PC-3 (cell line): ENCODE measurements around the gene KCNH8.

ENCODE experiments used
- EZH2 ChIP-seq: fragments of 300-600 bp; sonication (generic); IDR thresholded peaks from one replicate; pipeline ENCODE4 v1.6.1; 2017; ENCODE audit warnings: antibody characterized with exemption, mild to moderate bottlenecking, low read length; ENCODE audit not compliant: unreplicated experiment
- EZH2phosphoT487 ChIP-seq: fragments of 300-600 bp; sonication (generic); IDR thresholded peaks from 2 replicates; pipeline ENCODE4 v1.6.1; 2018; ENCODE audit warnings: mild to moderate bottlenecking, antibody characterized with exemption, low read length, borderline replicate concordance
- TF ChIP-seq, protein P1 (sequence below): fragments of 300-600 bp; sonication (generic); conservative IDR thresholded peaks from 2 replicates; pipeline ENCODE4 v1.5.1; 2017; ENCODE audit warnings: antibody characterized with exemption, low read depth, mild to moderate bottlenecking, low read length

DNA sequence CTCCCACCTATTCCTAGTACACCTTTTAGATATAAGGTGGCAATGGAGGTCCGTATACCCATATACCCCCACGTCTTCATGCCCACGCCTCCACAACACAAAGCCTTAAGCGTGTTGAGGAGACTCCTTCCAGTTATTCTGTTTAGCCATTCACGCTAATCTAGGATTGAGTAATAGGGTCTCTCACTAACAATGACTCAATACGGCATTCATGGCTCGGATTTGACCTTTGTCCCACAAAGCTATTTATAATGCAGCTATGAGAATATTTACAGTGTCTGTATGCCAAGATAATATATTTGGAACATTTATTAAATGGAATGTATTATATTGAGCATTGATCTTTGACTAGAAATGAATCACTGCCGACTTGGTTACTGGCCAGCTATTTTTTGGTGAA, 215.8 kb downstream of the KCNH8 start:
- TF ChIP-seq EZH2, result no peak
- TF ChIP-seq, protein P1, sequence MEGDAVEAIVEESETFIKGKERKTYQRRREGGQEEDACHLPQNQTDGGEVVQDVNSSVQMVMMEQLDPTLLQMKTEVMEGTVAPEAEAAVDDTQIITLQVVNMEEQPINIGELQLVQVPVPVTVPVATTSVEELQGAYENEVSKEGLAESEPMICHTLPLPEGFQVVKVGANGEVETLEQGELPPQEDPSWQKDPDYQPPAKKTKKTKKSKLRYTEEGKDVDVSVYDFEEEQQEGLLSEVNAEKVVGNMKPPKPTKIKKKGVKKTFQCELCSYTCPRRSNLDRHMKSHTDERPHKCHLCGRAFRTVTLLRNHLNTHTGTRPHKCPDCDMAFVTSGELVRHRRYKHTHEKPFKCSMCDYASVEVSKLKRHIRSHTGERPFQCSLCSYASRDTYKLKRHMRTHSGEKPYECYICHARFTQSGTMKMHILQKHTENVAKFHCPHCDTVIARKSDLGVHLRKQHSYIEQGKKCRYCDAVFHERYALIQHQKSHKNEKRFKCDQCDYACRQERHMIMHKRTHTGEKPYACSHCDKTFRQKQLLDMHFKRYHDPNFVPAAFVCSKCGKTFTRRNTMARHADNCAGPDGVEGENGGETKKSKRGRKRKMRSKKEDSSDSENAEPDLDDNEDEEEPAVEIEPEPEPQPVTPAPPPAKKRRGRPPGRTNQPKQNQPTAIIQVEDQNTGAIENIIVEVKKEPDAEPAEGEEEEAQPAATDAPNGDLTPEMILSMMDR, result no peak
- TF ChIP-seq EZH2phosphoT487, result no peak
